Stimulated activated CD4-positive, alpha-beta T cell treated with anti-CD3 and anti-CD28 coated beads, TNF-alpha, amount 100 ng/mL, for 4 hours (primary cell): Measurements from ENCODE around the gene MEF2D.

ENCODE experiments used
- DNase-seq, 3 experiments: peaks; one replicate each; pipeline ENCODE4 v3.0.0-alpha.2; 2020; ENCODE audit warnings: low read depth in 3 of 3

Gene MEF2D

GRCh38 chr1:156428746-156429288, 71.8 kb downstream of the MEF2D start:
- no peak for DNase-seq

- DNase-seq: no peak
These were observed 72.6 kb downstream of the MEF2D start for GRCh38 chr1:156427957-156428356.

- DNase-seq: no peak
These were observed 74.6 kb downstream of the MEF2D start for GRCh38 chr1:156425943-156426342.

GRCh38 chr1:156424806-156425432, 75.7 kb downstream of the MEF2D start:
- no peak for DNase-seq

- DNase-seq: no peak
These were observed 76.9 kb downstream of the MEF2D start for GRCh38 chr1:156423422-156424352.

GRCh38 chr1:156422602-156423091, 77.9 kb downstream of the MEF2D start:
- no peak for DNase-seq

- DNase-seq: no peak
These were observed 78.5 kb downstream of the MEF2D start for GRCh38 chr1:156421939-156422601.

- peak in 1 of 3 experiments; percentile 31 for DNase-seq
These were observed 79.3 kb downstream of the MEF2D start for GRCh38 chr1:156421062-156421938.

GRCh38 chr1:156420205-156421061, 80.1 kb downstream of the MEF2D start:
- peak in 2 of 3 experiments; percentile 17 to 23 for DNase-seq

- no peak for DNase-seq
These were observed 80.7 kb downstream of the MEF2D start for GRCh38 chr1:156419854-156420204.

- no peak for DNase-seq
These were observed 82.0 kb downstream of the MEF2D start for GRCh38 chr1:156418416-156419070.

- DNase-seq: no peak
These were observed 83.1 kb downstream of the MEF2D start for GRCh38 chr1:156417401-156418020.

- no peak for DNase-seq
These were observed 83.6 kb downstream of the MEF2D start for GRCh38 chr1:156416993-156417392.

- no peak for DNase-seq
These were observed 86.0 kb downstream of the MEF2D start for GRCh38 chr1:156414461-156415064.
